ENCODE data around the gene LHPP. TPM values are rescaled to one million over a fixed set of nuclear protein-coding genes. Genes with fewer than 3 reads are reported as not detected.

LHPP gene
- total and polyA plus RNA-seq, 3 donors from 2014 or later: 34.2 to 46.0 (median 45.0) TPM

GRCh38 chr10:124476043-124476725, 14.6 kb downstream of the LHPP start:
- Histone ChIP-seq H3K27ac (no peak overlapping the region), H3K4me3 (no peak overlapping the region), H3K9me3 (no peaks in the 10 kb centered on the region), H3K27me3 (no peaks in the 10 kb centered on the region), H3K36me3 (ENCODE audit: low read depth, missing control alignments) (no peaks in the 10 kb centered on the region), H3K4me1 (no peaks in the 10 kb centered on the region)
- TF ChIP-seq POLR2A (IDR thresholded peaks at IDR 0.05) (no peak), CTCF (IDR thresholded peaks at IDR 0.05) (no peak)
- intact Hi-C loops (cut with DNase I; ENCODE audit: low total_unique reads): no loop called here
- WGBS, 2 donors: 93 to 96% methylated on average over 22 to 23 of the region's 23 CpGs
- DNase-seq: no peak

GRCh38 chr10:124477614-124478363, 16.2 kb downstream of the LHPP start:
- 83 to 85% methylated on average over 8 to 11 of the region's 11 CpGs for WGBS, 2 donors
- Histone ChIP-seq H3K27me3 (no peaks in the 10 kb centered on the region), H3K9me3 (no peaks in the 10 kb centered on the region), H3K27ac (no peak overlapping the region), H3K36me3 (ENCODE audit: low read depth, missing control alignments) (no peaks in the 10 kb centered on the region), H3K4me3 (no peak overlapping the region), H3K4me1 (no peaks in the 10 kb centered on the region)
- DNase-seq: no peak
- TF ChIP-seq POLR2A (IDR thresholded peaks at IDR 0.05): no peak
- TF ChIP-seq CTCF (IDR thresholded peaks at IDR 0.05): no peak
- intact Hi-C loops (cut with DNase I; ENCODE audit: low total_unique reads): no loop called here

- no peak for DNase-seq
- Histone ChIP-seq H3K4me1 (no peaks in the 10 kb centered on the region), H3K27ac (no peak overlapping the region), H3K4me3 (no peak overlapping the region), H3K27me3 (no peaks in the 10 kb centered on the region), H3K36me3 (ENCODE audit: low read depth, missing control alignments) (no peaks in the 10 kb centered on the region), H3K9me3 (no peaks in the 10 kb centered on the region)
- TF ChIP-seq CTCF (IDR thresholded peaks at IDR 0.05): no peak
- TF ChIP-seq POLR2A (IDR thresholded peaks at IDR 0.05): no peak
- WGBS, 2 donors: 87 to 94% methylated on average over 13 to 14 of the region's 14 CpGs
- intact Hi-C loops (cut with DNase I; ENCODE audit: low total_unique reads): no loop called here
These were observed 16.9 kb downstream of the LHPP start for GRCh38 chr10:124478515-124478914.

GRCh38 chr10:124480860-124481259, 19.2 kb downstream of the LHPP start:
- H3K4me1 ChIP-seq: no peaks in the 10 kb centered on the region
- no peak for DNase-seq
- TF ChIP-seq CTCF (IDR thresholded peaks at IDR 0.05) (no peak), POLR2A (IDR thresholded peaks at IDR 0.05) (no peak)
- no peak overlapping the region for H3K4me3 ChIP-seq
- intact Hi-C loops (cut with DNase I; ENCODE audit: low total_unique reads): no loop called here
- H3K36me3 ChIP-seq (ENCODE audit: low read depth, missing control alignments): no peaks in the 10 kb centered on the region
- WGBS, 2 donors: 91 to 92% methylated on average over 5 of the region's 5 CpGs
- no peaks in the 10 kb centered on the region for H3K9me3 ChIP-seq
- no peaks in the 10 kb centered on the region for H3K27me3 ChIP-seq
- H3K27ac ChIP-seq: no peak overlapping the region
